GM21786 (cell line): Measurements from ENCODE around the gene ERC1.
"Not testable (repeated sequence)": the region's sequence is repeated elsewhere in the genome, so short reads cannot be mapped to it uniquely, and the experiment has no call there.

Experiments used
- ATAC-seq: cut with Tn5 transposase; IDR thresholded peaks from one replicate; pipeline ENCODE4 v1.9.1; 2021; ENCODE audit not compliant: unreplicated experiment

The ERC1 gene

DNA sequence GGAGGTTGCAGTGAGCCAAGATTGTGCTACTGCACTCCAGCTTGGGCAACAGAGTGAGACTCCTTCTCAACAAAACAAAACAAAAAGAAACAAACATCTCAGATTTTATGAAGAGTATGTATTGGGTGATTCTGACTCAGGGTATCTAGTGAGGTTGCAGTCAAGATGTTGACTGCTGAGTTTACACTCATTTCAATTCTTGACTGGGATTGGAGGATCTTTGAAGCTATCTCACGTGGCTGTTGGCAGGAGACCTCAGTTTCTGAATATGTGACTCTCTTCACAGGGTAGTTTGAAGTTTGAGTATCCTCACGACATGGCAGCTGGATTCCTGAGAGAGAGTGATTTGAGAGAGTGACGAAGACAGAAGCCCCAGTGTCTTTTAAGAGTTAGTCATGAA lies 29.4 kb downstream of the ERC1 start:
- no peak for ATAC-seq

DNA sequence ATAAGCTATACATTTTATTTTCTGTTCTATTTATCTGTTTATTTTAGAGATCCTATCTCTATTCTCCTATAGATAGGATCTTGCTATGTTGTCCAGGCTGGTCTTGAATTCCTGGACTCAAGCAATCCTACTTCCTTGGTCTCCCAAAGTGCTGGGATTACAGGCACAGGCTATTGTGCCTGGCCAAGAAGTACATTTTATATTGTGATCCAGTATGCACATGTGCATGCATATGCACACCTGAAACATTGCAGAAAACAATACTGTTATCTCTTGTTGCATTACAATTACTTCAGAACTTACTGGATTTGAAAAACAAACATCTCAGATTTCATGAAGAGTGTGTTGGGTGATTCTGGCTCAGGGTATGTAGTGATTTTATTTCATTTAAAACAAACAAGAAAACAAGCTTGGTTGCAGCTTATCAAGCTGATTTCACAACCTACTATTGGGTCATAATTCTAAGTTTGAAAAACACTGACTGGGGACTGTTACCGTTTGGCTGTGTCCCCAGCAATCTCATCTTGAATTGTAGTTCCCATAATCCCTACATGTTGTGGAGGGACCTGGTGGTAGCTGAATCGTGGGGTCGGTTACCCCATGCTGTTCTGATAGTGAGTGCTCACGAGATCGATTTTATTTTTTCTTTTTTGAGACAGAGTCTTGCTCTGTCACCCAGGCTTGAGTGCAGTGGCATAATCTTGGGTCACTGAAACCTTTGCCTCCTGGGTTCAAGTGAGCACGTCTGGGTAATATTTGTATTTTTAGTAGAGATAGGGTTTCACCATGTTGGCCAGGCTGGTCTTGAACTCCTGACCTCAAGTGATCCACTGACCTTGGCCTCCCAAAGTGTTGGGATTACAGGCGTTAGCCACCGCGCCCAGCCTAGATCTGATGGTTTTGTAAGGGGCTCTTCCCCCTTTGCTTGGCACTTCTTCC lies 31.3 kb downstream of the ERC1 start:
- ATAC-seq = no peak

DNA sequence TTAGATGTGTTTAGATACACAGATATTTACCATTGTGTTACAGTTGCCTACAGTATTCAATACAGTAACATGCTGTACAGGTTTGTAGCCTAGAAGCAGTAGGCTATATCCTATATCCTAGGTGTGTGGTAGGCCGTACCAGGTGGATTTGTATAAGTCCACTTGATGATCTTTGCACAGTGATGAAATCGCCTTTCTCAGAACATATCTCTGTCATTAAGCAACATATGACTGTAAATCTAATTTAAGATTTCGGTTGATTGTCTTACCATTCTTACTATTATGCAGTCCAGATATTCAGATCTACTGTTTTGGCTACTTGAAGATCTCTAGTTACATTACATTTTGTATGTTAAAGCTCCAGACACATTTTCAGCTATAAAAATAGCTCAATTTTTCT lies 39.8 kb downstream of the ERC1 start:
- no peak for ATAC-seq

DNA sequence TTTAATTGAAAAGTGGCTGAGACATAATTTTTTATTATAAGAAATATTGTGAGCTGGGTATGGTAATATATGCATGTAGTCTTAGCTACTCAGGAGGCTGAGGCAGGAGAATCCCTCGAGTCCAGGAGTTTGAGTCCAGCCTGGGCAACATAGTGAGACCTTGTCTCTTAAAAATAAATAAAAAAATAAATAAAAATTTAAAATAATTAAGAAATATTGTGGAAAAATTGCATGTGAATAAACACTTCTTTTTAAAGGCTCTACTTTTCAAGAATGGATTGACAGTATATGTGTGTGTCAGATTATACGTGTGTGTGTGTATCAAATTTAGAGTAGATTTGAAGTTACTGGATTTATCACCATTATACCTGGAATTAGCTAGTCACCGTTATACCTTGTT lies 43.2 kb downstream of the ERC1 start:
- ATAC-seq = no peak

DNA sequence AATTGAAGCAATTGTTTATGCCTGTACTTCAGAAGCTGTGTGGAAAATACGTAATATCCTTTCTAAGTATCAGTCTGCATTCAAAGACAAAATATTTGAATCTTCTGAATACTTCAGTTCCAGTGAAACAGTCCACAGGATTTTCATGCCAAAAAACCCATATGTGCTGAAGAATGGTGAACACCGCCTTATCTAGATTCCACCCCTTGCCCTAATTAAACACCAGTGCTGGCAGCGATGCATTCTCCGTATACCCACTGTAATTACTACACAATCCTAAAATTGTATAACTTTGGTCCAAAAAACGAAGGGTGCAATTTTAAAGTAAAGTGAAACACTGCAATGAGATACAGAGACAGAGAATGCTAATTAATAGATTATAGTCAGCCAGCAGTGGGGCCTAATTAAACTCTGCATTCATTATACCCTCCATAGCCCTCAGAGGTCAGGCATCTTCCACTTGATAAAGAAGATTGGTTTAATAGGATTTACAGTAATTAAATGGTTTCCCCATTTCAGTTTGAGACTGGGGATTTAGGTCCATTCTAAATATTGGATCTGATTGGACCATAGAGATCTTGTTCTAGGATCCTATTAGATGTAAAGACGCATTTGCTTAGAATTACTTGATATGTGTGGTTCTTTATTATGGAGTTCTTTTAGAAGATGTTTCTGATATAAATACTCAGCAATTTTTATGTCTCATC lies 43.9 kb downstream of the ERC1 start:
- no peak for ATAC-seq

DNA sequence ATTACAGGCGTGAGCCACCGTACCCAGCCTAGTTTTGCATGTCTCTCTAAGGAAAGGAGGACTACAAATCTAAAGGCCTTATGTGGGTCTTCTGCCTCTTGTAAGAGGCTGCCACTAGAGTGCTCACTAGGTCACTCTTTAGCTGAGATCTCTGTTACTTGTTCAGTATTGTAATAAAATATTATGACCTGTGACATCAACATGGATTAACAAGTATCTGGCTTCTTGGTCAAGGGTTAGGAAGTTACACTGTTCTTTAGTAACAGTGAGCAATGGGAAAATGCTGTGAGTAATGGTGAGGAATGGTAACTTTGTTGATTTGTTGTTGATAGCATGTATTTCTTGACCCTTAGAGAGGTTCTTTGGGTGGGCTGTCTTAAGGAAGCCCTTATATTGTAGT lies 50.5 kb downstream of the ERC1 start:
- no peak for ATAC-seq

DNA sequence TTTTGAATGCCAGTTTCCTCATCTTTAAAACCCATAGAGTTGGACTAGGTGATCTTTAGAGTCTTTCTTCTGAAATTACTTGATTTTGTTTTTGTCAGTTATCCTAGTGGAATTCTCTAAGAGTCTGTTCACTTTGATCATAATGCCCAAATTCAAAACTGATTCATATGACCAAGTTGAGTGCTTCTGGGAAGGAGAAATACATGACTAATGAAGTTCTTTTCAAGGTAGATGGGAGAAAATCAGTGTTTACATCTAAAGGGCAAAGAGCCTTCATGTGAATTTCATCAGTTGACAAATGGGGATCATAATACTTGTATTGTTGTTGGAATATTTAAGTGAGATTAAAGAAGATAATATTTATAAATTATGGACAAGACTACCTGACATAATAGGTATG lies 53.2 kb downstream of the ERC1 start:
- no peak for ATAC-seq

DNA sequence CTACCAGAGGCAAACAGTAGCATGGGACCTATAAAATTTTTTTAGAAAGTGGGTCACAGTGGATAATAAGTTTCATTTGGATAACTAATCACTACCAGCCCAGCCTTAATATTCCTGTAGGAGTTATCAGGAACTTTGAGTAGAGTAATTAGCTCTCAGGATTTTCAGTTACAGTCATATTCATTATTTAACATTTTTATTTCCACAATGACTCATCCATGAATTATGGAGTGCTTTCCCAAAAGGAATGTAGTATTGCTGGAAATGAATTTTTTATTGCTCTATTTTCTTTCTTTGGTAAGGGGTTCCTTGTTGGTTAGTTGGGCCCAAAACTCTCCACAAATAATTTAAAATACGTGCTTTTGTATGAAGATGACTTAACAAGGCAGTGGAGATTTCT lies 53.7 kb downstream of the ERC1 start:
- ATAC-seq = no peak

DNA sequence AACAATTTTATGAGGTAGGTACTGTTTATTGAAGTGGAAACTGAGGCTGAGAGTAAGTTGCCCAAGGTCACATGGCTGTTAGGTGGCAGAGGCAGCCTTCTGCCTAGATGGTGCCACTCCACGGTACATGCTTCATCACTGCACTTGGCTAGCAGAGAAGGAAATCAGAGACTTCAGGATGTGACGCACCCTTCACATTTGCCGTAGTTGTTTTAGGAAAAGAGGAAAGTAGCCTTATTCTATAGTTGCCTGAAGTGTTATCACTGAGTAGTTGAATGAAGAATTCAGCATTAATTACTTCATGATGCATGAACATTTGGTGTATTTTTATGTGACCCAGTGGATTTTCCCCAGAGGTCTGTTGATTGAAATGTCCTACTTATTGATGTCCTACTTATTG lies 55.7 kb downstream of the ERC1 start:
- no peak for ATAC-seq

DNA sequence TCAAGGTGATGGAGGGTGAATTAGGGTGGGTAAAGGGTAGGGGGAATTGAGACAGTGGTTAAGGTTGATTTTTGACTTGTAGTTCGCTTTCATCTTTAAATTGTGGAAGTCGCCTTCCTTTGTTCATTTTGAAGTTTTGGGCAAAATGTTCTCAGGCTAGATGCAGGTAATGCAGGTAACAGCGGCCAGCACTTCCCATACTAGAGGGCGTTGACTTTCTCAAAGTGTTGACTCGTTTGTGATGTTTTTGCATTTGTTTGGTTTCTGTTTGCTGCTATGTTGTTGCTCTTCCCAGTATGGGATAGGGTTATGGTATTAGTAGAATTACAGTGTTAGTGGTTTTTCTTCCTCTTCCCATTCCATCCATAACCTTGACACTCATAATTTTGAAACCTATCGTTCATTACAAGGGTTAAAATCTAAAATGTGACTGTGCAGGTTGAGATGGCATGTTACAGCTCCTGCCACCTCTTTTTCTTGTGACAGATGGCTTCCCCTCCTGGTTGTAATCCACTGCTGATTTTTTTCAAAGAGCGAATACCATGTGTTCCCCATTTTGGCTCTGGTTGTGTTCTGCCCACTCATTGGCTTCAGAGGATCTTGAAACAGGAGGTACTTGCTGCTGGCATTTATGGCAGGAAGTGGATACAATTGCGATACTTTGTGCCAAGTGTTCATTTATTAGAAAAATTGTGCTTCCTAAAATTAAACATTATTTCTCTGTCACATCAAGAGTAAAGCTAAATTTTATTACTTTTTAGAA lies 57.1 kb downstream of the ERC1 start:
- no peak for ATAC-seq

DNA sequence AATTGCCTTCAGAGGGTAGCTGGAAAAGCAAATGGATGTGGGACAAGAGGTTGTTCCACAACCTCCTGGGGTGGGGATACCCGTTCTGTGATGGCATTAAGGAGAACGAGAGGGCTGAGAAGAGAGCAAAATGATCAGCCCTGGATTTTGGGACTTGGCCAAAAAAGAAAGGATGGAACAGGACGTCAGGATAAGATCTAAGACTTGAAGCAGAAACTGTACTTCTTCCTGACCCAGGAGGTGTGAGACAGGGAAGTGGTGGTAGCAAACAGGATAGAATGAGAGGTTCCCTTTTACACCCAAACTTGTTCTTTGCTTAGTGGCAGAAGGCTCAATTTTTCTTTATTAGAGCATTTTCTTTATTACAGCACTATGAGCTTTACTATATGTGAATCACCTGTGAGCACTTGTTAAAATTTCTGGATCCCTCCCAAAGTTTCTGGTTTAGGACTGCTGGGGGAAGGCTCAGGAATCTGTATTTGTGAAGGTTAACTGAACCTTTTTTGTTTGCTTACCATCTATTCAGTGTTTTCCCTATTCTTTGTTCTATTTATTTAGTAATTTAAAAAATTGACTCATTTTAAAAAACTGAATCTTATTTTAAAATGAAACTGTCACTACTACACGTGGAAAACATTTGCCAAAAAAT lies 59.2 kb downstream of the ERC1 start:
- no peak for ATAC-seq

DNA sequence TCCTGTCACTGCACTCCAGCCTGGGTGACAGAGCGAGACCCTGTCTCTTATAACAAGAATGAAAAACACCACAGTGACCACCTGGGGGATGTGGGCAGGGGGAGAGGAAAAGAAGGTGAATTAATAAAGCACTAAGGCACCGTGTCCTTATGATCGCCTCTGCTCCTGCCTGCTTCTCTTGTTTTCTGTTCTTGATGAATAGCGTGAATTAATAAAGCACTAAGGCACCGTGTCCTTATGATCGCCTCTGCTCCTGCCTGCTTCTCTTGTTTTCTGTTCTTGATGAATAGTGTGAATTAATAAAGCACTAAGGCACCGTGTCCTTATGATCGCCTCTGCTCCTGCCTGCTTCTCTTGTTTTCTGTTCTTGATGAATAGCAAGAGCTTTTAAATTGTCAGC lies 60.6 kb downstream of the ERC1 start:
- not testable (repeated sequence) for ATAC-seq

DNA sequence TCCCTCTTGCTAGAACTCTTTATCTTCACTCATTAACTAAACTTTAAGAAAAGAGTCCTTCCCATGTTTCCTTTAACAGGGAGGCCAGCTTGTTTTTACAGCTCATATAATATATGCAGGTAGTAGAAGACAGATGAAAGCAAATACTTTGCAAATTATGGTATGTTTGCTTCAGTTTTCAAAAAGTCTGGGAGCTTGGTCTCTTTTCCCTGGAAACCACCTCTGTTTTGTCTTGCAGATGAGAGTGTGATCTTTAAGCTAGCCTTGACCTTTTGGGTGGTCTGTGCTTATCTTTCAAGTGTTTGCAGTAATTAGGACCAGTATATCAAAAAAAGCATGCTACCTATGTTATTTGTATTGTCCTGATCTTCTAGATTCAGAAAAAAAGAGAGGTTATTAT lies 62.7 kb downstream of the ERC1 start:
- ATAC-seq = no peak

DNA sequence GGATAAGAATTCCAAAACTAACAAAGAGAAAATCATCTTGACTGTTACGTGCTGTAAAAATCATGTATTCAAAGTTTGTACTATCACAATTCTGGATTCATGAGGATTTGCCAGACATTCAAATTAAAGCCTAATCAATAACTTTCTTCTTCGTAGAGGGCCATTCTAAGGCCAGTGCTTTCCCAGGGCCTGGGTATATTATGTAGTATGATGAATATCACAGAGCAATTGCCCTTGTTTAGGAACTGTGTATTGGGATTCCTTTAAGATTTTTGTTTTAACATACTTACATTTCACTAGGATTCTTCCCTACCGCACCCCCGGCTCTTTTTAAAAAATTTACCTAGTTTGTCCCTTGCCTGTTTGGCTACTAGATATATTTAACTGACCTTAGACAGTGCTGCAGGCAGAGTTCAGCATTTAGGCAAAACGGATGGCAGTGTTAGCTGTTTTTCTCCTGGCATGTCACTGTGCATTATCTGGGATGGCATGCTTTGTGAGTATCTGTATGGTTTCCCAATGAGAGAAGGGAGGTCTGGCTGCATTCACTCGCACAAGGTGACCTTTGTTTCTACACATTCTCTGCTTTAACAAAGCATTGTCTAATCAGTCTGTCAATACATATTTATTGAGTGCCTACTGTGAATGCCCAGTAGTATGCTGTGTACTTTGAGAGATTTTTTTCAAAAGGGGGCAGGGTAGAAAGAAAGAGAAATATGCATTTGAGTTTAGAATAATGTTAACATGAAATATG lies 63.3 kb downstream of the ERC1 start:
- ATAC-seq = no peak

DNA sequence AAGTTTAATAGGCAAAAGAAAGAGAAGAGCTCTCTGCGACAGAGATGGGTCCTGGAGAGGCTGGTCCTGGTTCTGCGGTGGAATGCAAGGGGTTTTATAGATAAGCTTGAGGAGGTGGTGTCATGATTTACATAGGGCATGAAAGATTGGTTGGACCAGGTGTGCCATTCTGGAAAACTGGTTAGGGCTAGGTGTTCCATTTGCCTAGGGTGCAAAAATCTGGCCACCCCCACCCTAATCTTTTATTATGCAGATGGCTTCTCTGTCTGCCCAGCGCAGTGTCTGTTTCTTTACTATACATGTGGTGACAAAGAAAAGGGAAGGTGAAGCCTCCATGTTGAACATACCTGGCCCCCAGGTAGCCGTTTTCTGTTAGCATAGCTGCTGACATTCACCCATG lies 65.4 kb downstream of the ERC1 start:
- ATAC-seq = no peak

DNA sequence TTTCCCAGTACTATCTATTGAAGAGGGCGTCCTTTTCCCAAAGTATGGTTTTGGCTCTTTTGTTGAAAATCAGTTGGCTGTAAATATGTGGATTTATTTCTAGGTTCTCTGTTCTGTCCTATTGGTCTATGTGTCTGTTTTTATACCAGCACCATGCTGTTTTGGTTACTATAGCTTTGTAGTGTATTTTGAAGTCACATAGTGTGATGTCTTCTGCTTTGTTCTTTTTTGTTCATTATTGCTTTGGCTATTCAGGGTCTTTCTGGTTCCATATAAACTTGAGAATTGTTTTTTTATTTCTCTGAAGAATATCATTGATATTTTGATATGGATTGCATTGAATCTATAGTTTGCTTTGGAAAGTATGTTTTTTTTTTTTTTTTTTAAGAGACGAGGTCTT lies 67.4 kb downstream of the ERC1 start:
- no peak for ATAC-seq

DNA sequence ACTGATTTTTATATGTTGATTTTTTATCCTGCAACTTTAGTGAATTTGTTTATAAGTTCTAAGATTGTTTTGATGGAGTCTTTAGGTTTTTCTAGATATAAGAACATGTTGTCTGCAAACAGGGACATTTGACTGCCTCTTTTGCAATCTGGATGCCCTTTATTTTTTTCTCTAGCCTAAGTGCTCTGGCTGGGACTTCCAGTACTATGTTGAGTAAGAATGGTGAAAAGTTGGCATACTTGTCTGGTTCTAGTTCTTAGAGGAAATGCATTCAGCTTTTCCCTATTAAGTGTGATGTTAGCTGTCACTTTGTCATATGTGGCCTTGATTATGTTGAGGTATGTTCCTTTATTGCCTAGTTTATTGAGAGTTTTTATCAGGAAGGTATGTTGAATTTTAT lies 68.1 kb downstream of the ERC1 start:
- no peak for ATAC-seq

DNA sequence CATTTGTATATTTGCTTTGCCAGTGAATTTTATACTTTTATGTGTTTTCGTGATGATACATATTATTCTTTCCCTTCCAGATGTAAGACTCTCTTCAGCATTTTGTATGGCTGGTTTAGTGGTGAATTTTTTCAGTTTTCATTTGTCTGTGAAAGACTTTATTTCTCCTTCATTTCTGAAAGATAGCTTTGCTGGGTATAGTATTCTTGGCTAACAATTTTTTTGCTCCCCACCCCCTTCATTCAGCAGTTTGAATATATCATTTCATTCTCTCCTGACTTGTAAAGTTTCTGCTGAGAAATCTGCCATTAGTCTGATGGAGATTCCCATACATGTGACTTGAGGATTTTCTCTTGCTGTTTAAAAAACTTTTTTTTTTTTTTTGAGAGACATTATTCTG lies 72.8 kb downstream of the ERC1 start:
- no peak for ATAC-seq

DNA sequence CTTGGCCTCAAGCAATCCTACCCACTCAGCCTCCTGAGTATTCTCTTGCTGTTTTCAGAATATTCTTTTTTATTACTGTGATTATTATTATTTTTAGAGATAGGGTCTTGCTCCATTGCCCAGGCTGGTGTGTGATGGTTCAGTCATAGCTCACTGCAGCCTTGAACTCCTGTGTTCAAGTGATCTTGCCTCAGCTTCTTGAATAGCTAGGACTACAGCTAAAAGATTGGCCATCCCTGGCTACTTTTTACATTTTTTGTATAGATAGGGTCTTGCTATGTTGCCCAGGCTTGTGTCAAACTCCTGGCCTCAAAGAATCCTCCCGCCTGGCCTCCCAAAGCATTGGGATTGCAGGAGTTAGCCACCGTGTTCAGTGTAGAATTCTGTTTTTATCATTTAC lies 73.3 kb downstream of the ERC1 start:
- no peak for ATAC-seq

DNA sequence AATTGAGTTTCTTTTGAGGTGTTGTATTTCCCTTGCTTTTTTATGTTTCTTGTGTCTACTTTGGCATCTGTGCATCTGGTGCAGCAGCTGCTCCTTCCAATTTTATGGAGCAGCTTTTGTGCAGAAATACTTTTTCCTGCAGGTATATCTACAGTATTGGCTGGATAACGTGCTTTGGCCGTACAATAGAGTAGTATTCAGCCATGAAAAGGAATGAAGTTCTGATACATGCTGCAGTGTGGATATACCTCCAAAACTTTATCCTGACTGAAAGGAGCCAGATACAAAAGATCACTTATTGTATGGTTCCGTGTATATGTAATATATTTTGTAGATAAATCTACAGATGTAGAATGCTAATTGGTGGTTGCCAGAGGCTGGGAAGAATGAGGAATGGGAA lies 74.6 kb downstream of the ERC1 start:
- ATAC-seq = no peak

DNA sequence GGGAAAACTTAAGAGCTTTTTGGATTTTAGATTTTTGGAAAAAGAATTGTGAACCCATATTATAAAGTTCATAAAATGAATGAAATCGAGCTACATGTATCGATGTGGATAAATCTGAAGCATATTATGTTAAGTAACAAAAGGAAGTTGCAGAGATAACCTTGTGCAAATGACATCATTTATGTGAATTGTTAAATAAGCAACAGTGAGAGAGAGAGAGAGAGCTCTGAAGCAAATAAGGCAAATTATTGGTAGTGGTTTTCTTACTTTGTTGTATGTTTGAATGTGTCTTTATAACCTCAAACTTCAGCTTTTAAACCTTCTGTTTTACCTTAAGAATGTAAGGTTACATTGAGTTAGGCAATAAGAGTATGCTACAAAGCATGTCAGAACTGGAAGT lies 78.8 kb downstream of the ERC1 start:
- ATAC-seq = no peak
